RCC 7860 (cell line): ENCODE data around the gene KCNA10.
A peak's percentile ranks its signal among the peaks of the same experiment; 100 is the strongest.

ENCODE experiments used
- DNase-seq: peaks from one replicate; pipeline ENCODE4 v3.0.0-alpha.2; 2015; ENCODE audit warnings: low spot score
- FAIRE-seq: peaks from 2 replicates; lab custom pipeline; 2012; peaks lifted over from hg19 to GRCh38; lab: Jason Lieb, UNC

KCNA10 gene

DNA sequence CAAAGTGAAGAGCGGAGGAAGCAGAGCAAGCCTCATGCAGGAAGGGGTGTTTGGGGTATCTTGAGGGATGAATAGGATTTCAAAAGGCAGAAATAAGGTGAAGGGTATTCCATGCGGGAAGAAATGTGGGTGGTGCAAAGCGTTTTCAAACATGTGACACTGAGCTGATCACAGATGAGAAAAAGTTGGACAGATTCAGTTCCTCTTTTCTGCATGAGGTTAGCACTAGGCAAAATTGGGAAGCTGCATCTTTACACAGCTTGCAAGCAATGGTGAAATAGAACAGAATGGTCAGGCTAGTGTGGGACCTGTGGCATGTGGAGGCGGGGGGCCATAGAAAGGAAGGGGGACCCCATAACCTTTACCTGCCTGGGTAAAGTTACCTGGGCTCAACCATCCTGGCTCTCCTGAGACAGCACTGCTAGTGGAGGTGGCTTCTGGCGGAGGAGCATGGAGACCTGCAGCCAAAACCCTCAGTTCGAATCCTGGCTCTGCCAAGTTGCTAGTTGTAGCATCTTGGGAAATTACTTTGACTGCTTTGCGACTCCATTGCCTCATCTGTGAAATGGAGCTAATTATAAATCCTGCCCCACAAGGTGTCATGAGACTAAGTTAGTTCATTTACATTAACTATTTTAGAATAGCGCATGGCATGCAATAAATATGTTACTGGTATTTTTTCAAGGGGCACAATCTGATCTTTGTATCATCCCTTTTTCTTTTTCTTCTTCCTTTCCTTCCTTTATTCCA lies 16.4 kb downstream of the KCNA10 start:
- FAIRE-seq (no peak), DNase-seq (no peak)

DNA sequence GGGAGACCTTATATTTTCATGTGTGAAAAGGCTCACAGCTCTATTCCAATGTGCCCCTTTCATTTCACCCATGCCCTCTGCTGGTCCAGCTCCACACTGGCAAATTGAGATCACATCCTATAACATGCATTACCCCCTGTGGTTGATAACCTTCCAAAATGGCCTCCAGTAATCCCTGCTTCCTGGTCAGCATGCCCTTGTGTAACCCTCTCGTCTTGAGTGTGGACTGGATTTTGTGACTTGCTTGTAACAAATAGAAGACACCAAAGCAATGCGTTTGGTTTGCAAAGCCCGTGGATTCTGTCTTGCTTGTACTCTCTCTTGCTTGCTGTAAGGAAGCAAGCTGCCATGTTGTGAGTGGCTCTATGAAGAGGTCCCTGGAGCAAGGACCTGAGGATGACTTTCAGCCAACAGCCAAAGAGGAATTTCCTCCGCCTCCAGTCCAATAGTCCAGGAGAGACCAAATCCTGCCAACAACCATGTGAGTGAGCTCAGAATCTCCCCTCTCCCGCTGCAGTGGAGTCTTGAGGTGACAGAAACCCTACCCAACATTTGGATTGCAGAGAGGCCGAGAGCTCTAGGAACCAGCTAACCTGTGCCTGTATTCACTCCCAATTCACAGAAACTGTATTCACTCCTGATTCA lies 17.4 kb downstream of the KCNA10 start:
- DNase-seq (no peak), FAIRE-seq (no peak)

DNA sequence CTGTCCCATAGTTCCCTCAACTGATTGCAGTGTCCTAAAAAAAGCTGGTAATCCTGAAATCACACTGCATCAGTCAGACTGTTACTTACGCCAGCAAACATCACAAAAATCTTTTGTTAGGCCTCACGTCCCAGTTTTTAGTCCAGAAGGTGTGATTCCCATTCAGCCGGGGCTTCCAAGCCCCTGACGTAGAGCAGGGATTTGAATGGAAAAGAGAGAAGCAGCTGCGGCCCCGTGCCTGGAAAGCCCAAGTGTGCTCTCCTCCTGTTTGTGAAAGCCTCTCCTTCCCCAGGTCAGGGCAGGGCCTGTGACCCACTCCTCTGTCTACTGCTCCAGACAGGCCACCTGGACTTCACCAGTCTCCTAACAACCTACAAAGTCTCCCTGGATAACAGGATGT lies 20.7 kb downstream of the KCNA10 start:
- no peak for DNase-seq
- FAIRE-seq, result no peak

DNA sequence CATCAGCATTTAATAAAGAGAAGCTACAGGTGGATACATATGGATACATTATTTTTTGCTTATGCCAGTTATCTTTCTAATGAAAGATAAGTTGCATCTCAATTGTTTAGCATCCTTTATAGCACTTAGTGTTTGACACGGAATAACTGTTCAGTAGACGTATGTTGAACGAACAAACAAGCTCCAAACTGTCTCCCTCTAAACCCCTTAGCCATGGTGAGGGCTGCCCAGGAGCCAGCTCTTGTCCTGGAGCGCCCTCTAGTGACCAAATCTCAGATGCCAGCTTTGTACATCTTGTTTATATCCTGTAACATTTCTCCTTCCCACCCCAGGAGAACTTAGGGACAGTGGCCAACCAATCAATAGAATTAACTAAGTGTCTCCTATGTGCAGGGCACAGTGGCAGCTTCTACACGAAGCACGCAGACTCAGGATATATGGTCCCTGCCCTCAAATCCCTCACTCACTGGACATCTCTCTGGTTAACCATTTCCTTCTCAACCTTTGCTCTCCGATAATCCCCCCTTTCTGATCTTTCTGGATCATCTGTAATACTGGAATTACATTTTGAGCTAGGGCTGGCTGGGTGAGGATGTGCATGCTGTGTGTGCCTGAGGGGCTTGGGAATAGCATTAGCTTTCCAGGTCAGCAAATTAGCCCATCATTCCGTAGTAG lies 22.9 kb downstream of the KCNA10 start:
- FAIRE-seq, result peak; percentile 45
- DNase-seq, result peak; percentile 55

DNA sequence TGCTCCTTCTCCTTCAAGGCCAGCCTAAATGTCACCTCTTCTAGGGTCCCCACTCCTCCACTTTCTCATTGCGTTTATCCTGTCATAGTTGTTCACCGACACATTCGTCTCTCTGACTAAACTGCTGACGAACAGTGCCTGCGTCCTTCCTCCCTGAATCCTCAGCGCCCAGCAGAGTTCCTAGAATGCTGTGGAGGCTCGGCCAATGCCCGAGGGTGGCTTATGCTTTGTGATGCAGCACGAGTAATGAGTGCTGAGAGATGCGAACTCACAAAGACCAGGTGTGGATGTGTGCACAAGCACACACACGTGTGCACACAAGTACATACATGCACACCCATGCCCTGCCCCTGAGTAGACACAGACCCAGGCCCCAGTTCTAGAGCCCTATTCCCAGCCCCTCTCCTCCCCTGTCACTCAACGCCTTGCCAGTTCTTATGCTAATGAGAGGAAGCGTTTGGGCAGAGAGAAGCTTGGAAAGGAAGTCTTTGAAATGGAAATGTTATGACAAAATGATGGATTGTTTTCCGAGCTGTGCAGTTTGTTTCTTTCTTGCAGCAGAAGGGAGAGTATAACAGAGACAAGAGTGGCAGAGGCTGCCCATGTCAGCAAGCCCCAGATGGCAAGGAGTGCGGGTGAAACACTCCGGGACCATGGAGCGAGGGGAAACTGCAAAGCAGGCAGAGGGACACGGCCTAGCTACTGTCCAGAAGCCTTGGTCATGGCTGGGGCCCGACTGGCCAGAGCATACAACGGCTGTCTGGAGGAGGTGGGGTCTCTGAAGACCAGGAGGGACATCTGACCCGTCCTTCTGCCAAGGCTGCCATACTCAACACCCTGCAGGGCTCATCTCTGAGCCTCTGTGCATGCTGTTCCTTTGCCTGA lies 24.2 kb downstream of the KCNA10 start:
- FAIRE-seq (no peak), DNase-seq (no peak)

DNA sequence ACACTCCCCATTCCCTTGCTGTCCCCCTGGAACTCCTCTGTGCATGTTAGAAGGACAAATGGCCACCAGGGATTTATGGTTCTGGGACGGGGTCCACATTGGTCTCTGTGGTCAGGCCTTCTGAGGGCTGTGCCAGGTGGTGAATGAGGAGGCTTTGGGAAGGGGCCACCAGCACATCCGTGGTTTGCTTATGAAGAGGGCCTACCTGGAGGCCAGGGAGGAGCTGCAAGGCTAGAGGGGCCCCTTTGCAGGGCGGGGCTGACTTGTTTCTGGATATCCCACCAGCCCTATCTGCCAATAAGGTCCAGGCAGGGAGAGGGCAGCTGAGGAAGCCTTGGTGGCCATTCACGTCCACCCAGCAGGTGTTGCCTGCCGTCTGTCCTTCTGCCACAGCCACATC lies 24.9 kb downstream of the KCNA10 start:
- no peak for DNase-seq
- no peak for FAIRE-seq

DNA sequence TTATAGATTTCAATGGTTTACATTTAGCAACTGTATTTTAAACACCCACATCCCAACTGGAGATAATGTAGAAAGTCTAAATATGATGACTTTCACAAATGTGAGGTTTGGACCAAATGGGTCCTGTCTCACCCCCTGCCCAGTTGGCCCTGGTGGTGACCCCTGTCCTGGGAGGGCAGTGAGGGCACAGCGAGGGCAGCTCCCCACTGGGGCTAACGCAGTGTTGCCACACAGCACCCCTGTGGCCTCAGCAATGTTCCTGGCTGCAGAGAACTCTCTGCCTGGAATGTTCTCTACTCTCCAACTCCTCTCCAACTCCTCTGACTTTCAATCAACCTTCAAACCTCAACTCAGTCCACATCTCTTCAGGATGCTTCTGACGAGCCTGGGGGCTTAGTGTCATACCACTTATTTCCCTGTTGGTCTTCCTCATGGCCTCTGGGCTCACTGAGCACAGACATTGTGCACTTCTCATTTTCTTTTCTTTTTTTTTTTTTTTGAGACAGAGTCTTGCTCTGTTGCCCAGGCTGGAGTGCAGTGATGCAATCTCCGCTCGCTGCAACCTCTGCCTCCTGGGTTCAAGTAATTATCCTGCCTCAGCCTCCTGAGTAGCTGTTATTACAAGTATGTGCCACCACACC lies 25.8 kb downstream of the KCNA10 start:
- DNase-seq, result no peak

DNA sequence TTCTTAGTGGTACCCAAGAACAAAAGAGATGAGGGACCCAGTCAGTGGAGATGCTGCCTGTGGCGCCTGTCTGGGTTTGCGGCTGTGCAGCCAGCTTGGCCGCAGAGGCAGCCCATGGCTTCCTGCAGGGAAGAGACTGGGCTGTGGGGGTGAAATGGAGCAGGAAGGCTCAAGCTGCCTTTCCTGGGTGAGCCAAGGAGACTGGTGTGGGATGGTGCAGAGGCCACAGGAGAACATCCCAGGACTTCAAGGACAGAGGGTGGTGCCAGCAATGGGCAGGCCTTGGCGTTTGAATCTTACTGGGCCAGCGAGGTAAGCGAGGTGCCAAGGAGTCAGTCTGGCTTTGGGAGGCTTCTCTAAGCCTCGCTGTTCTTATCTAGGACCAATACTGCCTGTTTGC lies 26.4 kb downstream of the KCNA10 start:
- FAIRE-seq, result no peak
- DNase-seq, result no peak

More for the DNA sequence above, 25.8 kb downstream of the KCNA10 start:
- FAIRE-seq, result no peak

DNA sequence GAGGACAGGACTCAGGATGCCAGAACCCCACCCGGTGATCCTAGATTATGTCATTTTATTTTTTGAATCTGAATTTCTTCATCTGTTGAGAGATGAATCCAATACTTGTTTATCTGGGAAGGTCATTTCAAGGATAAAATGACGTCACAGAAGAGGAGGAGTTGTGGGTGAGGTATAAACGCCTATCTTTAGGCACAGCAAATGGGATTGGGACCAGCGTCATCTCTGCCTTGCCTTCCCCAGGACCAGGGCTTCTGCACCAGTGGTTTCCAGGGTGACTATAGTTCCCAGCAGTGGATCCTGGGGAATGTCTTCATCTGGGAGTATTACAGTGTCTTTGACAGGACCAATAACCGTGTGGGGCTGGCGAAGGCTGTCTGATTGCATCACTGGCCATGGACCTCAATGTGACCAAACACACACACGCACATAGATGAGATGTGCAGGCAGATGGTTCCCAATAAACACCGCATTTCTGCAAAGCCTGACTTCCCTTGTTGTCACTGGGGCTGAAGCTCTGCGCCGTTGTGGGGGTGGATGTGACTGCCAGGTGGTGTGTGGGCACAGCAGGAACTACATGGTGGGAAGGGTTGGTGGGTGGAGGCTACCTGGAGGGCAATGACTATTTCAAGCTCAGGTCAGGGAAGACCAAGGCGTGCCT lies 28.1 kb downstream of the KCNA10 start:
- FAIRE-seq (no peak), DNase-seq (no peak)

DNA sequence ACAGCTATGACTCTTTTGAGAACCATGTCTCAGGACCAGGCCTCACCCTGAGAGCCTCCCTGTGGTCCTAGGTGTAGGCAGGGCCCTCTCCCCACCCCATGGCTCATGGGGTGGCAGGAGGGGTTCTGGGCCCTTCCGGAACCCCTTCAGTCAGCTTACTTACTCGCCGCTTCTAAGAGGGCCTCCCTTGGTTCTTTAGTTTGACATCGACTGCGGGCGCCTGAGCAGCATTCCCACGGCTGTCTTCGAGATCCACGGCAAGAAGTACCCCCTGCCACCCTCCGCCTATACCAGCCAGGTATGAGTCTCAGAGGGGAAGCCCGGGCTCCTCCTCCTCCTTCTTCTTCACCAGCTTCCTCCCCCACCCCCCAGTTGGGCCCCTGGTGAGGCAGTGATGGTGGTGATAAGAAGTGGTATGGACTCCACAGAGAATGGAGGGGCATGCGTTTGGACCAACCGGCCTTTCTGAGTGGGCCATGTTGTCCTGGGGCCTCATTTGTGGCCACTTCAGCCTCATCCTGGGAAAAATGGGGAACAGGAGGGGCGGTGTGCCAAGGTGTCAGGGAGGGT lies 28.9 kb downstream of the KCNA10 start:
- FAIRE-seq (no peak), DNase-seq (no peak)

DNA sequence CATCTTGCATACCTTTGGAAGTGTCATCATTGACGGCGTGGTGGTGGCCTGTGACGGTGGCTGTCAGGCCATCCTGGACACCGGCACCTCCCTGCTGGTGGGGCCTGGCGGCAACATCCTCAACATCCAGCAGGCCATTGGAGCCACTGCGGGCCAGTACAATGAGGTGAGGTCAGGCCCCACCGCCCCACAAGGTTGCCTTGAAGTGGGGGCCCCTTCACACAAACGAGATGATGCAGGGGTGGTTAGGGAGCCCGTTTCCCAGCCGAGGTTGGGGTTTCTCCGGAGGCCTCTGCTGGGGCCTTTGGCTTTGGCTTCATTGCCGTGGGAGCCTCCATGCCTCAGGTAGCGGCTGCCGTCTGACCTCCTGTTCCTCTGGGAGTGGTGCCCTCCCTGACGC lies 29.6 kb downstream of the KCNA10 start:
- DNase-seq (no peak), FAIRE-seq (no peak)

DNA sequence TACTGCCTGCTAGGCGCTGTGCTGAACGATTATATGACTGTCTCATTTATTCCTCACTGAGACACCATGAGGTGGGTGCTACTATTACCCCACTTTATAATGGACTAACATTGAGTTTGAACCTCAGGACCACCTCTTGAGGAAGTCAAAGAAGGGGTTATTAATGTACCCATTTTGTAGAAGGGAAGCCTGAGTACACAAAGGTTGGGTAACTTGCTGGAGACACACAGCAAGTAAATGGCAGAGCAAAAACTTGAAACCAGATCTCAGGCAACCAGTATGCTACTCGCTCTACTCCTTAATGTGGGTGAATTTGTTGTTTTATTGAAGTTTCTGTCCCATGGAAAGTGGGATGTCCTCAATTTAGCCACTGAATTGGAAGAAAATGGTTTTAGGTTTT lies 30.1 kb downstream of the KCNA10 start:
- FAIRE-seq (no peak), DNase-seq (no peak)

DNA sequence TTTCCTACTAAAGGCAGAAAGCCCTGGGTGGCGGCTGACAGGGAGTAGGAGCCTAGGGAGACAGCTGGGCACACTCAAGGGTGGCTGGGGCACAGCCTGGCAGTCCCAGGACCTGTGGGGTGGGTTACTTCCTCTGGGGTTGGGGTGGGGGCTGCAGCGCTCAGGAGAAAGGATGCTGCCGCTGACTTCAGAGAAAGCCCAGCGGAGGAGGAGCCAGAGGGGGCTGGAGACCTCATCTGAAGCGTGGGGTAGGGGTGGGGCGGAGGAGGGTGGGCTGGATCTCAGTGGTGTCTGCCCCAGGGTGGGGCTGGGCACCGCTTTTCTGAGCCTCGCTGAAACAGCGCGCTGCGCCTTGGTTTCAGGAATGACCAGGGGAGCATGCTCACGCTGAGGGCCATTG lies 30.8 kb downstream of the KCNA10 start:
- FAIRE-seq, result no peak

DNA sequence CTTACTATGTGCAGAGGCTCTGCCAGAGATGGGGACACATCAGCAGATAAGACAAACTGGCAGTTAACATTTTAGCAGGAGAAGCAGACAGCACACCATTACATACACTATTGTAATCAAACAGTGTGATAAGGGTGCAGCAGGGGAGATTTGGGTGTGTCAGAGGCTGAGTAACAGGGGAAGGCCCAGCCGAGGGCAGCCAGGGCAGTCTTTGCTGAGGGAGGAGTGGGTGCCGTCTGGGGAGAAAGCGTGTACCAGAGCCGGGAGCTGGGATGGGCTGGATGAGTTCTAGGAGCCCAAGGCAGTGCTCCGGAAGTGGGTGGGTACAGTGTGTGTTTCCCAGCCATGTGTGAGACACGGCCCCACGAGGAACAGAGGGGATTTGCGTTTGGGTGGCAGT lies 31.2 kb downstream of the KCNA10 start:
- no peak for DNase-seq
- no peak for FAIRE-seq

More for the DNA sequence above, 30.8 kb downstream of the KCNA10 start:
- no peak for DNase-seq

DNA sequence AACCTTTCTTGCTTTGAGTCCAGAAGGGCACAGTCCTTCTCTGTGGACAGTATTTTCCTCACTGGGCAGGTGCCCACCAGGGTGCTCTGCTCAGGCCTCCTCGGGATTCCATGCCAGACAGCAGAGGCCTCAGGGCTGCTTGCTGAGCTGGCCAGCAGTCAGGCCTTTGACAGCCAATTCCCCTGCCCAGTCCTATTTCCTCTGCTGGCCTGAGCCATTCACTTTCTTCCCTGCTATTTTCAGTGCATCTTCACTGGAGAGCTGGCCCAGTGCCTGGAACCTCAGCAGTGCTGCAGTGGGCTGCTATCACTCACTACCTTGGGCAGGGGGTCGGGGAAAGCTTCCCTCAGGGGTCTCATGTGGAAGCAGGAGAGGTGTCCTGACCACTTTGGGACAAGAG lies 33.2 kb downstream of the KCNA10 start:
- FAIRE-seq (no peak), DNase-seq (no peak)

DNA sequence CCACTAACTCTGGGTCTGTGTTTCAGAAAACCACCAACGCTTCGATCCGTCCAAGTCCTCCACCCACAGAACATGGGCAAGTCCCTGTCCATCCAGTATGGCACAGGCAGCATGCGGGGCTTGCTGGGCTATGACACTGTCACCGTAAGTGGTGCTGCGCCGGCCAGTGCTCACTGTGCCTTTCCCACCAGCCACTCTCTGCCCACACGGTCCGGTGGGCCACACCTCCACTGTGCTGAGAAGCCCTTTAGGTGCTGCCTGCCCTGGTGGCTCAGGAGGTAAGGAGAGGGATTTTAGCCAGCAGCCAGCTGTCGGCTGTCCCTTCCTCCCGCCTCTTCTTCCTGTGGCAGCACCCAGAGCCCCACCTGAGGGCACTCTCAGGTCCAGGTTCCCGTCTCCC lies 34.2 kb downstream of the KCNA10 start:
- no peak for DNase-seq
- FAIRE-seq, result no peak

DNA sequence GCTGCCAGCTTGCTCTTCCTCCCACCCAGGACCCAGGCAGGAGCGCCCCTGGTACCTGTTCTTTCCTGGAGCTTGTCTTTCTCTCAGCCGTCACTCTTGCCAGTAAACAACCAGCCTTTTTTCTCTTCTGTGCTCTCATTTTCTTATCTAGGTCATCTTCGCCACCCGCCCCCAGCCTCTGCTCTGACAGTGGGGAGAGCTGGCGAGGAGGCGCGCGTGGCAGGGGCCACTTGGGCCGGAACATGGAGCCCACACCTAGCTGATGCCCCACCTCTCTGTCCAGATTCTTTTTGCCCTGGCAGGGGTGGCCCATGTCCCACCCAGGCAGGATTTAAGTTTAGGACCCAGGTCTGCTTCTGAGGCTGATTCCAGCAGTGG lies 35.7 kb downstream of the KCNA10 start:
- FAIRE-seq (no peak), DNase-seq (no peak)

DNA sequence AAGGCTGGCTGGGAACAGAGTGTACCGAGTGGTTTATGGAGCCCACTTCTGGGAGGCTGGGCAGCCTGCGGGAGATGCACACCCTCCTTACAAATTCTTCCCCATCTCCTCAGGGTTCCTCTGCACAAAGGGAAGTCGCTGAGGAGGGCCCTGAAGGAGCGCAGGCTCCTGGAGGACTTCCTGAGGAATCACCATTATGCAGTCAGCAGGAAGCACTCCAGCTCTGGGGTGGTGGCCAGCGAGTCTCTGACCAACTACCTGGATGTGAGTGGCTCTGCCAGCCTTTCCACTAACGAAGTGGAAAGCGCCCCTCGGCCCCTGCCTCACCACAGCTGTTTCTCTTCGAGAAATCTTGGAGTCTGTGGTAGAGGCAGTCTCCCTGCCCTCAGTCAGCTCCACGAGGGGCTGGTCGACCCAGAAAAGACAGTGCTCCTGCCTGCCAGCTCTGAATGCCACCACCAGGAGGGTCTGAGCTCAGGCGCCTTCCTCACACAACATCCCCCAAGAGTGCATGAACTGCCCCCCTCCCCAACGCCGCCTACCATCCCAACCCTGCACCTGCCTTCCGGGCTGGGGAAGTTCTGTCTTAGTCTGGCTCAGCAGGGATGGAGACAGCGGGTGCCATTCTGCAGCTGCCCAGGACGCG lies 36.2 kb downstream of the KCNA10 start:
- FAIRE-seq (no peak), DNase-seq (no peak)

DNA sequence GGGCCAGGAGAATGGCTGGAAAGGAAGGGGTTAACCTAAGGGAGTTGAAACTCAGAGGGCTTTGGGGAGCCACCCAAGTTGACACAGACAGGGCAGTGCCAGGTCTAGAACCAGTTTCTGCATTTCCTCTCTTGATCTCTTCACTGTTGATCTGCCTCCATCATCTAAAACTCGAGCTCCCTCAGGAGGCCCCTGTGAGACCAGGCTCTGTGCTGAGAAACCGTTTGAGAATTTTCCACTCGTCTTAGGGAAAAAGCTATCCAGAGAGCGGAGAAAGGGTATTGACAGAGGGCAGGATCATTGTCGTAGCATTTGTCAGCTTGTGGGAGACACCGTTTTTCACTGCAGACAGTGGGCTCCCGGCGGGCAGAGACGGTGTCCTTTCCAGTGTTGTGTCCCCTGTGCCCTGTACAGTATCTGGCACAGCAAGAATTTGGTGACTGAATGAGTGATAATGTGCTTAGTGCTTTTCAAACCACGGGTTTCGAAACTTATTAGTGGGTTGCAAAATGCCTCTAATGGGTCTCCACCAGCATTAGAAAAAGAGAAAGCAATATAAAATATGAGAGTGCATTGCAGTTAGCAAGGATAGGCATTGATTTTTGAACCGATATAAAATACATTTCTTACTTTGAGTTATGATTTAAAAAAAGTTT lies 36.9 kb downstream of the KCNA10 start:
- no peak for FAIRE-seq
- DNase-seq, result no peak
